GM18508 (cell line): ENCODE results near the gene LSAMP.

Experiments
- ATAC-seq: cut with Tn5 transposase; IDR thresholded peaks from one replicate; pipeline ENCODE4 v1.9.1; 2021; ENCODE audit warnings: moderate number of reproducible peaks; ENCODE audit not compliant: insufficient read depth, unreplicated experiment

The LSAMP gene

GRCh38 chr3:116445311-116445841, at the start of gene LSAMP:
Gene LSAMP, minus strand, starts transcription at chr3:116445487.
- no peak for ATAC-seq

DNA sequence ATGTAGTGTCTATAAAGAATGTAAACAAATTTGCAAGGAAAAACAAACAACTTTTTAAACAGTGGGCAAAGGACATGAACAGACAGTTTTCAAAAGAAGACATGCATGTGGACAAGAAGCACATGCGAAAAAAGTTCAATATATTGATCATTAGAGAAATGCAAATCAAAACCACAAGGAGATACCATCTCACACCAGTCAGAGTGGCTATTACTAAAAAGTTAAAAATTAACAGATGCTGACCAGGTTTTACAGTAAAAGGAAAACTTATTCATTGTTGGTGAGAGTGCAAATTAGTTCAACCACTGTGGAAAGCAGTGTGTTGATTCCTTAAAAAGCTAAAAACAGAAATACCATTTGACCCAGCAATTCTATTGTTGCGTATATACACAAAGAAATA, 47.1 kb upstream of the LSAMP start:
- peak; percentile 77 for ATAC-seq

- ATAC-seq: no peak
Observed at GRCh38 chr3:116483135-116483534, 37.8 kb upstream of the LSAMP start.

DNA sequence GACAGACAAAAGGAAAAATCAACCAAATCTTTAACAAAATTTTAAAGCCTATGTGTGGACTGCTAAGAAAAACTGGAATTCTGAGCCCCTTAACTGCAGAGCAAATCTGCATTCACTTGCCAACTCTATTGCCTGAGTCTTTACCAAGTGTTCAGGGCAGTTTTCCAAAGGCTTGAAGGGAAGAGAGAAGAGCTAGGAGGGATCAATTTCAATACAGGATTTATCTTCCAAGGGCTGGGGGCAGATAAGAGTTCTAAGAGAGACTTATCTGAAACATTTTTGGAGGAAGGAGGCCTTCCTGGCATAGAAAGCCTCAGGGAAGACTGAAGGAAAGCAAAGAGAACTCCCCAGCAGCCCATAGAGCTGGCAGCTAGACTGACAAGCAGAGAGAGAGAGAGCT, 31.4 kb upstream of the LSAMP start:
- ATAC-seq: no peak

DNA sequence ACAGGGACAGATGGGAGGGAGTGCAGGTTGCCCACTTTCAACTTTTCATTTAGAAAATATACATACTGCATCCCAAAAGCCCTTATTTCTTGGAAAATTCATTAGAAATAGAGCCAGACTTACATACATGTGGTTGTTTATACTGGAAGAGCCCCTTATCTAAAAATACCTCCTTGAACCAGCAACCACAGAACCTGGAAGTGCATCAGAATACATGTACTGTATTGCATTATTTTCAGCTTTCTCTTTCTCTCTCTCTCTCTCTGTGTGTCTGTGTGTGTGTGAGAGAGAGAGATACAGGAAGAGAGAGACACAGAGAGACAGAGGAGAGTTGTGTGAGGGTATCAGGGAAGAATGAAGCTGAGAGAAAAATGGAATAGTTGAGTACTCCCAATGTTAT, 29.5 kb upstream of the LSAMP start:
- ATAC-seq: no peak

GRCh38 chr3:116474032-116474780, 28.9 kb upstream of the LSAMP start:
- no peak for ATAC-seq

- ATAC-seq: no peak
Observed at GRCh38 chr3:116473602-116474001, 28.3 kb upstream of the LSAMP start.

DNA sequence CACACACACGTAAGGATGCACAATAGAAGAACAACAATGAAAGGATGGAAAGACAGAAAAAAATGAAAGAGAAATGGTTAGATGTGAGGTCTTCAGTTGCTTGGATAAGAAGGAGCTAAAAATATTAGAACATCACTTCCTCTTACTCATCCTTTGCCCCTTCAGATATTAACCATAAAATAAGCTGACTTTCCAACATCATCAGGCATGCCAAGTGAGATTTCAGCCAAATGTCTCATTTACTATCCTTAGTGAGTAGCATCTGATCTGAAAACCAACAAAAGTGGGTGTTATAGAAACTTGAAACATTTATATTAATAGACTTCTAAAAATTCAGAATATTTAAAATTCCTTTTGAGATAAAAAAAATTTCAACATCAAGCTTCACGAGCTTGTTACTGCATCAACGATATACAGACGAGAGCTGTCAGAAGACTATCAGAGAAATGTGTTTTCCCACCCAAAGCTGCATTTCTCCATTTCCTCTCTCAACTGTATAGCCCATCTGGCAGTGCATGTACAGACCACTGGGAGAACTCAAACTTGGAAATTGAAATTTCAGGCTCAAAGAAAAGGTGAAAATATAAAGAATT, 25.4 kb upstream of the LSAMP start:
- no peak for ATAC-seq

- ATAC-seq: no peak
Observed at GRCh38 chr3:116469546-116469945, 24.3 kb upstream of the LSAMP start.

DNA sequence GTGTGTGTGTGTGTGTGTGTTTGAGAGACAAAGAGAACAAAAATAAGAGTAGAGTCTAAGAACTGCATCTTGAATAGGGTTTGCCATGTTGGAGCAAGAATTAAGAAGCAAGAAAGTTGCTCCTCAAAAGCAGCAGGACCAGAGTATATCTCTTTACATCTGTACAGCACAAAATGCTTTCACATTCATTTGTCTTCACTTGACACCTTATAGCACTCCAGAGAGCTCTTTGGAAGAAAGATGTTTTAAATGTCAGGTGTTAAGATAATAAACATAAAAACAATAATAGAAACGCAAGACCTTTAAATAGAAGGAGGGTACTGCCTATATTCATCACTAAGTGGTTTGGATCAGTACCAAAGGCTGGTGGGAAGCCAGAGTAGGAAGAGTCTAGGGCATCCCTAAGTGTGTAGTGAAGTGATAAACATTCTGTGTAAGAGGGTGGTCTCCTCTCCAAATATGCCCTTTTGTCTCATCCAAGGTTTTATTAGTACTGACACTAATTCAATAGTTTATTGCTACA, 19.1 kb upstream of the LSAMP start:
- no peak for ATAC-seq

DNA sequence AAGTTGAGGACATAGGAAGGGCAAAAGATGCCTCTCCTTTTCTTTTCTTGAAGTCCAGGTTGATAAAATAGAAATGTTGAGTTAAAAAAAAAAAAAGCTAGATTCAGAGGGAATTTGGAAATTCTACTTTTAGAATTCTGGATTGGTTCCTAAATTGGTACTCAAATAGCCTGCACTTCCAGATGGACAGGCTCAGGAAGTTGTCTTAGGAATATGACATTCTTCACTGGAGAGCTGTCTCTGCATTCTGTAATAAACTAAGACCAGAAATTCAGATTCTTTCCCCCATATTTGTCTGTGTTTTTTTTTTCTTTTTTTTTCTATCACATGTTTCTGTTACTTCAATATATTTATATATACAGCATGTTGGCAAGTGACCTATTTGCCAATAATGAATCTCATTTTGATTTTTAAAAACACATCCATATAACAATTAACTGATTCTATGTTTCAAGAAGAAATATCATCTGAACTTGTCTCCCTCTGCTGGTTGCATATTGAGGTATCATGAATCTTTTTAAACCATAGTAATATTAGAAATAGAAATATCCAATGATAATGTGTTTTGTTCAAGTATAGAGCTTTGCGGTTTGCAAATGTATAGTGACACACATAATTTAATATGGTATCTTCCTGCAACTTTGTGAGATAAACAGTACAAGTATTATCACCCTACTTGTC, 8.5 kb upstream of the LSAMP start:
- no peak for ATAC-seq

DNA sequence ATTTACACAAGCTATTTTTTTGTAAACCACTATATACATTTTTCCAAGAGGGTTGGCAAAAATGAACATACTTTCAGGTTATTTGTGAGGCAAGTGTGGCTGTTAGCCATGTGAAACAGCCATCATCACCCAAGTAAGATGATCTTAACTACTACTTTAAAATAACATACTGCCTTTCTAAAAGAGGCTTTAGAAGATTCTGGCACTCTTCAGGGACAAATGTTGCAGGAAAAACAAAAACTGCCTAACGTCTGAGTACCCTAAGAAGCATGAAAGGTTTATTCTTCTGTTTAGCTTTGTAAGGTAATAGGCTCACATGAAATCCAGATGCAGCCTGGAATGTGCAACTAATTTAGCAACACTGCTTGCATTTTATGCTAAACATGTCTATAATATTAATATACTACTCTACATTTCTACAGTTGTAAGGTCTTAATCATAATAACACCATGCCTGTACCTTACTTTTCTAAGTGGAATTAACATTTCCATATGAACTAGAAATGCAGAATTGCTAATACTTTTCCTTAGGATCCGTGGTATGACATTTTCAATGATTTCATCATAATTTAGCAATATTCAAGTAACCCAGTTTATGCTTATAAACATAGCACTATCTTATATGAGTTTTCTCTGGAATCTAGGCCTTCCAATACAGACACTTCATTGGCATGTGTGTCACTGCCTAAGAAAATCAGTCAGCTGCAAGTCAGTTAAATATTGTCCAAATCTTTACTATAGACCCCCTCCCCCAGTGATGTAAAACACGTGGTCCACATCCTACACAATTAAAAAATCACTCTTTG, 4.5 kb upstream of the LSAMP start:
- ATAC-seq: no peak

DNA sequence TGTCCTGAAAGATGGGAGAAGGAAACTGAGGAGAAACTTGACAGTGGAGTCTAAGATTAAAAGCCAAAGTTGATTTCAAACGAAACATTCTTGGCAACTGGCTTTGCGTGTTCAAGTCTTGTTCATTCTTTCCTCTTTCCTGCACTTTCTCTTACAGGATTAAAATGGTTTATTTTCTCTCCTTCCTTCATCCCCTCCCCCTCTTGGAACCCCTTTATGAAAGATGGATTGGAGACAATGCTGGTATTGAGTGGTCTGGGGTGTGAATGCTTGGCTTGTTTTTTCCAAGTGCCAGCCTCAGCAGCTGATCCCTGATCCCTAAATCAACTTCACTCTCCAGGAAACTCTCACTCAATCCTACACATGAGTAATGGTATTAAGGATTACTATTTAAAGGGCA, 703 bp upstream of the LSAMP start:
- ATAC-seq: no peak

GRCh38 chr3:116444819-116445310, 422 bp downstream of the LSAMP start:
- ATAC-seq: no peak

DNA sequence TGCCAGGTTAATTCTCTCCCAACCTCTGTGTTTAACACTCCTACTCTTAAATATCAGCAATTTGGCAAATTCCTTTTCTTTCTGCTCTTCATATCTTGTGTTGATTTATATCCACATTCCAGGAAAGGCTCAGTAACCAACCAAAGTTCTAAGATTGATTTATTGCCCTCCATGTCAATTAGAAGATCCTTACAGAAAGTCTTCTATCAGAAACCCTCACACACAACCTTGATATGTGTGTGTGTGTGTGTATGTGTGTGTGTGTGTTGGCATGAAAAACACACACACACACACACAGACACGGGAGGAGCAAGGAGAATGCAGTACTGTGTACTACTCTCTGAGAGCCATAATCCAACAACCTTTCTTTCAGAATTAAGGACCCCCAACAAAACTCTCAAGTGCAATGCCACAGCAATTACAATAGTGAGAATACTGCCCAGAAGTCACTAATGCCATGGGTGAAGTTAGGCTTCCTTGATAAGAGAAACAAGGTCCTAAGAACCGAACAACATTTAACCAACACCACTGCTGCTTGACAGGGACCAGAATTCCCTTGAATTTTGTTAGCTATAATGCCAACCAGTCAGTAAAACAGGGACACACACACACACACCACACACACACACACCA, 1.1 kb downstream of the LSAMP start:
- no peak for ATAC-seq

DNA sequence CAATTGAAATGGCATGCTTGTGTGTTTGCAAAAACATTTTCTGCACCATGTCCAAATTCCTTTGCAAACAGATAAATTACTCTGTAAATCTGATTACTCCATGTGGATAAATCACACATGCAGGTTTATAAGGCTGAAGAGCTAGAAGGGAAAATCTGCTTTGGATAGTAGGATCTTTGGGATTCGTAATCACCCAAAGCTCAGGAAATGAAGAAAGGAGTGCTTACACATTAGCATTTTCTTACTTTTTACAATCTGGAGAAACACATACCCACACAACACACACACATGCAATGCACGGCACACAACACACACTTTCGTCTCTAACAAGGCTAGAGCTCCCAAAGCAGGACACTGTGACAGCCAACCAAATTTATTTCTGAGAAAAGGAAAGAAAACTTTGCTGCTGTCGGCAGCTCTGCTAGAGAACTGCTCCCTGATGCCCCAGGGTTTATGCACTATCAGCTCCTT, 2.1 kb downstream of the LSAMP start:
- ATAC-seq: no peak

DNA sequence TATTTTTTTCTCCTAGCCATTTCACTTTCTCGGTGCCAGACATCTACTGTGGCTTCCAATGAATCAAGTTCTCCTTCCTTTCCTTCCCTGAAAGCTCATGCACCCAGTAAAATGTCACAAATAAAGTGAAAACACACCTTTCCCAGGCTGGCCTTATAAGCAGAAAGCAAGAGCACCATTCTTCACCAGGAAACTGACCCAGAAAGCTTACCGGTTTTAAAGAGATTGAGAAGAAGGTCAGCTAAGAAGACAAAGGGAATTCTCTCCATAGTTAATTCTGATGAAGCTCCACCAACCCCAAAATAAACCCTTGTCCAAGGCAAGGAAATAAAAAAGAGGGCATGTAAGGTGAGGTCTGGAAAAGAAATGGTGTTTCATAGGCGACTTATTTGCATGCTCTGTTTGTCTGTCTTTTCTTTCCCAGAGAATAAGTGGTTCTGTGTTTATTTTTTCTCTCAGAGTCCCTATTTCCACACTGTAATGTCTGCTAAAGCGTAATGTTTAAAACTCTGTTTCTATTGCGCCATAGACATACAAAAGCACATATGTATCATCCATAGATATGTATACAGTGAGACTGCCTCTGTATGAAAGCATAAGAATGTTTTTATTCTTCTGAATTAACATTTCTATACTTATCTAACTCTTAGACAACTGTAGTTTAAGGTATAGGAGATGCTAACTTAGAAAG, 2.8 kb downstream of the LSAMP start:
- ATAC-seq: no peak

GRCh38 chr3:116441652-116442051, 3.6 kb downstream of the LSAMP start:
- no peak for ATAC-seq

DNA sequence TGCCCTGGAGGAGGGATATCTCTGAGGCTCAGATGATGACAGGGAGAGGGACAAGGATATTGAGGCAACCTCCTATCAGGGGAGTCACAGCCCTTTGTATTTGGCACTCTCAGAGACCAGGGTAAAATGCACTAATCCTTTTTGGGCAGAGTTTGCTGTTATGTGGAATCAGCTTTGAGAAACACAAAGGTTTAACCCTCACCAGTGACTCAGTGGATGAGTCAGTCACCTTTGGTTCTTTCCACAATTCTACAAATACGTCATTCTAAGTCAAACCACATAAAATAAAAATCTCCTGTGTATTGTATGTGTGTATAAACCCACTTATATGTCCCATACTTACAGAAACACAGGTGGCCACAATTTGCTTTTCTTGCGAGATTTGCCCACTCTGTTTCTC, 5.1 kb downstream of the LSAMP start:
- no peak for ATAC-seq
